ENCODE results near the gene IFNL1. TPM values are rescaled to one million over a fixed set of nuclear protein-coding genes. Genes with fewer than 3 reads are reported as not detected.

The IFNL1 gene
- total and polyA plus RNA-seq, 2 donors (not counting 1 experiment from before 2014, with no cell fraction given): not detected

GRCh38 chr19:39310558-39311311 is 14.5 kb downstream of the IFNL1 start:
- H3K4me1 ChIP-seq (ENCODE audit: control insufficient read depth in 2 of 2, insufficient read depth in 2 of 2, low read length in 2 of 2): no peaks in the 10 kb centered on the region
- no peaks in the 10 kb centered on the region for H3K27me3 Mint-ChIP-seq
- WGBS (ENCODE audit: insufficient coverage): 87% methylated on average over 10 of the region's 11 CpGs
- H3K4me1 Mint-ChIP-seq: no peaks in the 10 kb centered on the region
- ChIA-PET CTCF (interaction anchor here (0.7 kb wide), 1 partner anchor 17 kb away, joined by 3 read pairs; no protein-coding TSS in a partner anchor), POLR2A (no interaction called here)
- no peak overlapping the region for H3K4me3 Mint-ChIP-seq
- intact Hi-C loops (cut with micrococcal nuclease): no loop called here
- H3K4me3 ChIP-seq (ENCODE audit: control extremely low read depth in 1 of 5, extremely low read depth in 1 of 5, insufficient read depth in 1 of 5, low read depth in 2 of 5, low read length in 4 of 5): no peak overlapping the region
- H4K20me1 ChIP-seq (ENCODE audit: control insufficient read depth, insufficient read depth, low read length, poor library complexity, severe bottlenecking): no peaks in the 10 kb centered on the region
- H3K9me3 Mint-ChIP-seq (ENCODE audit: insufficient read depth): no peaks in the 10 kb centered on the region
- H3K27ac Mint-ChIP-seq: no peak overlapping the region
- ATAC-seq (ENCODE audit: low read depth): no peak
- H3K9ac ChIP-seq (ENCODE audit: low read length): no peak overlapping the region
- no peak for TF ChIP-seq EZH2 (IDR thresholded peaks at IDR 0.05; ENCODE audit: borderline replicate concordance, insufficient read depth, low read depth, low read length, poor library complexity, severe bottlenecking)
- TF ChIP-seq, protein P1, sequence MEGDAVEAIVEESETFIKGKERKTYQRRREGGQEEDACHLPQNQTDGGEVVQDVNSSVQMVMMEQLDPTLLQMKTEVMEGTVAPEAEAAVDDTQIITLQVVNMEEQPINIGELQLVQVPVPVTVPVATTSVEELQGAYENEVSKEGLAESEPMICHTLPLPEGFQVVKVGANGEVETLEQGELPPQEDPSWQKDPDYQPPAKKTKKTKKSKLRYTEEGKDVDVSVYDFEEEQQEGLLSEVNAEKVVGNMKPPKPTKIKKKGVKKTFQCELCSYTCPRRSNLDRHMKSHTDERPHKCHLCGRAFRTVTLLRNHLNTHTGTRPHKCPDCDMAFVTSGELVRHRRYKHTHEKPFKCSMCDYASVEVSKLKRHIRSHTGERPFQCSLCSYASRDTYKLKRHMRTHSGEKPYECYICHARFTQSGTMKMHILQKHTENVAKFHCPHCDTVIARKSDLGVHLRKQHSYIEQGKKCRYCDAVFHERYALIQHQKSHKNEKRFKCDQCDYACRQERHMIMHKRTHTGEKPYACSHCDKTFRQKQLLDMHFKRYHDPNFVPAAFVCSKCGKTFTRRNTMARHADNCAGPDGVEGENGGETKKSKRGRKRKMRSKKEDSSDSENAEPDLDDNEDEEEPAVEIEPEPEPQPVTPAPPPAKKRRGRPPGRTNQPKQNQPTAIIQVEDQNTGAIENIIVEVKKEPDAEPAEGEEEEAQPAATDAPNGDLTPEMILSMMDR (IDR thresholded peaks at IDR 0.05): no peak
- peaks cover 0 to 14% of the 10 kb centered on the region in 2 experiments for H3K36me3 ChIP-seq (replicated peaks in 1 of 2; ENCODE audit: control extremely low read depth in 1 of 2, control insufficient read depth in 1 of 2, extremely low read depth in 1 of 2, insufficient read depth in 2 of 2, low read length in 1 of 2)
- H3K9me3 ChIP-seq (ENCODE audit: control extremely low read depth in 1 of 3, control insufficient read depth in 2 of 3, insufficient read depth in 1 of 3, low read length in 2 of 3): peaks cover 0 to 4% (median 0%) of the 10 kb centered on the region in 3 donors
- no peaks in the 10 kb centered on the region for H3K79me2 ChIP-seq (ENCODE audit: control insufficient read depth, insufficient read depth, low read length)
- H2AFZ ChIP-seq (ENCODE audit: insufficient read depth, low read depth, low read length, poor library complexity, severe bottlenecking): no peak overlapping the region
- H3K27ac ChIP-seq (ENCODE audit: low read length in 2 of 2): no peak overlapping the region
- no peaks in the 10 kb centered on the region for H3K27me3 ChIP-seq (replicated peaks in 1 of 4; ENCODE audit: control extremely low read depth in 1 of 4, control insufficient read depth in 3 of 4, insufficient read depth in 4 of 4, low read length in 3 of 4)
- no peak for DNase-seq
- H3K4me2 ChIP-seq (replicated peaks; ENCODE audit: low read depth, low read length, poor library complexity, severe bottlenecking): no peak overlapping the region

- H3K9me3 Mint-ChIP-seq (ENCODE audit: insufficient read depth): no peaks in the 10 kb centered on the region
- peaks cover 0 to 14% of the 10 kb centered on the region in 2 experiments for H3K36me3 ChIP-seq (replicated peaks in 1 of 2; ENCODE audit: control extremely low read depth in 1 of 2, control insufficient read depth in 1 of 2, extremely low read depth in 1 of 2, insufficient read depth in 2 of 2, low read length in 1 of 2)
- TF ChIP-seq, protein P1 (IDR thresholded peaks at IDR 0.05): no peak
- no peak for TF ChIP-seq EZH2 (IDR thresholded peaks at IDR 0.05; ENCODE audit: borderline replicate concordance, insufficient read depth, low read depth, low read length, poor library complexity, severe bottlenecking)
- H3K4me3 Mint-ChIP-seq: no peak overlapping the region
- 96% methylated on average over 64 of the region's 64 CpGs for WGBS (ENCODE audit: insufficient coverage)
- no peaks in the 10 kb centered on the region for H3K27me3 ChIP-seq (replicated peaks in 1 of 4; ENCODE audit: control extremely low read depth in 1 of 4, control insufficient read depth in 3 of 4, insufficient read depth in 4 of 4, low read length in 3 of 4)
- H3K79me2 ChIP-seq (ENCODE audit: control insufficient read depth, insufficient read depth, low read length): no peaks in the 10 kb centered on the region
- no peaks in the 10 kb centered on the region for H4K20me1 ChIP-seq (ENCODE audit: control insufficient read depth, insufficient read depth, low read length, poor library complexity, severe bottlenecking)
- H3K4me1 Mint-ChIP-seq: peaks cover 4% of the 10 kb centered on the region
- no peak overlapping the region for H3K4me2 ChIP-seq (replicated peaks; ENCODE audit: low read depth, low read length, poor library complexity, severe bottlenecking)
- ATAC-seq (ENCODE audit: low read depth): no peak
- no peak overlapping the region for H3K9ac ChIP-seq (ENCODE audit: low read length)
- H3K27me3 Mint-ChIP-seq: peaks cover 4% of the 10 kb centered on the region
- POLR2A ChIA-PET: no interaction called here
- H2AFZ ChIP-seq (ENCODE audit: insufficient read depth, low read depth, low read length, poor library complexity, severe bottlenecking): no peak overlapping the region
- no peak overlapping the region for H3K27ac Mint-ChIP-seq
- H3K4me3 ChIP-seq (ENCODE audit: control extremely low read depth in 1 of 5, extremely low read depth in 1 of 5, insufficient read depth in 1 of 5, low read depth in 2 of 5, low read length in 4 of 5): no peak overlapping the region
- H3K9me3 ChIP-seq (ENCODE audit: control extremely low read depth in 1 of 3, control insufficient read depth in 2 of 3, insufficient read depth in 1 of 3, low read length in 2 of 3): no peaks in the 10 kb centered on the region
- no peaks in the 10 kb centered on the region for H3K4me1 ChIP-seq (ENCODE audit: control insufficient read depth in 2 of 2, insufficient read depth in 2 of 2, low read length in 2 of 2)
- intact Hi-C loops (cut with micrococcal nuclease): no loop called here
- CTCF ChIA-PET: no interaction called here
- H3K27ac ChIP-seq (ENCODE audit: low read length in 2 of 2): no peak overlapping the region
- DNase-seq: no peak
Measured at GRCh38 chr19:39314016-39314728, 18.0 kb downstream of the IFNL1 start.

All from B cell (primary cell).